Small intestine (tissue), 7 donors: ENCODE measurements around the gene SFXN5. TPM values are rescaled to one million over a fixed set of nuclear protein-coding genes. Genes with fewer than 3 reads are reported as not detected.

ENCODE experiments used
- DNase-seq, 2 donors: peaks; one replicate each; pipeline versions ENCODE4 v3.0.0 to v3.0.0-alpha.2; 2013
- FAIRE-seq: peaks from 2 replicates; lab custom pipeline; 2012; peaks lifted over from hg19 to GRCh38; lab: Jason Lieb, UNC
- H3K27ac ChIP-seq, 3 donors: one replicate each; pipeline ENCODE4 v1.5.1; 2013; ENCODE audit warnings: low read length in 2 of 3, mild to moderate bottlenecking in 2 of 3, control low read depth in 1 of 3, inconsistent platforms in 1 of 3, low read depth in 1 of 3, moderate library complexity in 1 of 3
- H3K27me3 ChIP-seq, 3 donors: one replicate each; pipeline ENCODE4 v1.6.1; 2013; ENCODE audit warnings: low read length in 3 of 3, inconsistent platforms in 1 of 3; ENCODE audit not compliant: control insufficient read depth in 3 of 3, insufficient read depth in 3 of 3
- H3K36me3 ChIP-seq, 3 donors: one replicate each; pipeline ENCODE4 v1.6.1; 2013; ENCODE audit warnings: low read length in 3 of 3, inconsistent platforms in 1 of 3, low read depth in 1 of 3, mild to moderate bottlenecking in 1 of 3, moderate library complexity in 1 of 3; ENCODE audit not compliant: control insufficient read depth in 3 of 3, insufficient read depth in 2 of 3
- H3K4me1 ChIP-seq, 3 donors: one replicate each; pipeline ENCODE4 v1.6.1; 2013; ENCODE audit warnings: low read length in 2 of 3, inconsistent platforms in 1 of 3, low read depth in 1 of 3, mild to moderate bottlenecking in 1 of 3, moderate library complexity in 1 of 3; ENCODE audit not compliant: control insufficient read depth in 3 of 3, insufficient read depth in 2 of 3
- H3K4me3 ChIP-seq, 3 donors: one replicate each; pipeline ENCODE4 v1.5.1; 2013; ENCODE audit warnings: low read length in 3 of 3, control low read depth in 1 of 3, inconsistent platforms in 1 of 3, low read depth in 1 of 3, mild to moderate bottlenecking in 1 of 3, moderate library complexity in 1 of 3
- H3K9me3 ChIP-seq, 2 donors: one replicate each; pipeline ENCODE4 v1.6.1; 2013; ENCODE audit warnings: low read depth in 1 of 2, low read length in 1 of 2; ENCODE audit not compliant: control insufficient read depth in 2 of 2, insufficient read depth in 1 of 2
- WGBS, 3 donors: extraction: QIAGEN DNeasy Blood & Tissue Kit; methylation state at CpG; one replicate each; pipeline ENCODE4 v1.1.7; 2013; 5-methylcytosine and 5-hydroxymethylcytosine counted together
- polyA plus RNA-seq, 4 donors: library from polyadenylated mRNA; stranded (reverse) in 3 of 4; unstranded in 1 of 4; fragments of 200-250 nt in 3 of 4; fragments of 120-200 nt in 1 of 4; gene quantifications; one replicate each; pipeline versions ENCODE4 v1.2.1 to v1.2.3, GENCODE V29; 2013
- donor health status: healthy with polysubstance abuse.
- donor health status: control.
- donor health status: control.
- donor health status: Bipolar disorder and iron deficiency.
- donor health status: healthy.

Gene SFXN5
- polyA plus RNA-seq, 4 donors = 5.4 to 28.5 (median 9.8) TPM

- H3K27me3 ChIP-seq = no peaks in the 10 kb centered on the region
- H3K4me3 ChIP-seq = no peak overlapping the region
- 77 to 78% (median 78%) methylated on average over 7 of the region's 7 CpGs for WGBS, 3 donors
- peaks cover 0 to 34% (median 0%) of the 10 kb centered on the region in 3 donors for H3K4me1 ChIP-seq
- peaks cover 0 to 84% (median 2%) of the 10 kb centered on the region in 3 donors for H3K36me3 ChIP-seq
- DNase-seq (peak in 1 of 2 donors; percentile 39), FAIRE-seq (no peak)
- H3K27ac ChIP-seq = peak overlapping the region in 1 of 3 donors; percentile 55
- H3K9me3 ChIP-seq = no peaks in the 10 kb centered on the region
These were observed 12.6 kb upstream of the SFXN5 start for GRCh38 chr2:73083886-73084800.

GRCh38 chr2:73082523-73083410, 11.3 kb upstream of the SFXN5 start:
- Histone ChIP-seq H3K4me1 (peaks cover 0 to 26% (median 0%) of the 10 kb centered on the region in 3 donors), H3K4me3 (no peak overlapping the region), H3K9me3 (no peaks in the 10 kb centered on the region), H3K27ac (no peak overlapping the region), H3K27me3 (no peaks in the 10 kb centered on the region), H3K36me3 (peaks cover 0 to 82% (median 2%) of the 10 kb centered on the region in 3 donors)
- FAIRE-seq (no peak), DNase-seq (no peak)
- WGBS, 3 donors = 82 to 89% (median 88%) methylated on average over 12 to 13 of the region's 13 CpGs

GRCh38 chr2:73081181-73081671, 9.7 kb upstream of the SFXN5 start:
- Histone ChIP-seq H3K4me1 (peaks cover 0 to 26% (median 0%) of the 10 kb centered on the region in 3 donors), H3K4me3 (no peak overlapping the region), H3K27ac (no peak overlapping the region), H3K27me3 (no peaks in the 10 kb centered on the region), H3K36me3 (peaks cover 0 to 76% (median 0%) of the 10 kb centered on the region in 3 donors), H3K9me3 (no peaks in the 10 kb centered on the region)
- whole genome bisulfite sequencing, 3 donors = 84 to 90% (median 85%) methylated on average over 16 of the region's 16 CpGs
- no peak for FAIRE-seq
- DNase-seq = no peak

- no peak for FAIRE-seq
- Histone ChIP-seq H3K4me1 (peaks cover 0 to 21% (median 0%) of the 10 kb centered on the region in 3 donors), H3K36me3 (peaks cover 0 to 78% (median 0%) of the 10 kb centered on the region in 3 donors), H3K27me3 (no peaks in the 10 kb centered on the region), H3K4me3 (no peak overlapping the region), H3K27ac (no peak overlapping the region), H3K9me3 (no peaks in the 10 kb centered on the region)
- WGBS, 3 donors = 80 to 82% (median 80%) methylated on average over 26 to 31 of the region's 31 CpGs
- no peak for DNase-seq
These were observed 9.0 kb upstream of the SFXN5 start for GRCh38 chr2:73080321-73081131.

GRCh38 chr2:73079636-73080035, 8.1 kb upstream of the SFXN5 start:
- no peak for FAIRE-seq
- no peak for DNase-seq
- H3K27ac ChIP-seq = no peak overlapping the region
- no peaks in the 10 kb centered on the region for H3K9me3 ChIP-seq
- no peak overlapping the region for H3K4me3 ChIP-seq
- WGBS, 3 donors = 85 to 88% (median 86%) methylated on average over 9 of the region's 9 CpGs
- peaks cover 0 to 81% (median 0%) of the 10 kb centered on the region in 3 donors for H3K36me3 ChIP-seq
- H3K4me1 ChIP-seq = peaks cover 0 to 13% (median 0%) of the 10 kb centered on the region in 3 donors
- no peaks in the 10 kb centered on the region for H3K27me3 ChIP-seq

- H3K4me1 ChIP-seq = peaks cover 0 to 3% (median 0%) of the 10 kb centered on the region in 3 donors
- 89 to 92% (median 90%) methylated on average over 13 of the region's 13 CpGs for WGBS, 3 donors
- no peaks in the 10 kb centered on the region for H3K27me3 ChIP-seq
- H3K4me3 ChIP-seq = no peak overlapping the region
- DNase-seq (no peak), FAIRE-seq (no peak)
- no peaks in the 10 kb centered on the region for H3K9me3 ChIP-seq
- peaks cover 0 to 82% (median 0%) of the 10 kb centered on the region in 3 donors for H3K36me3 ChIP-seq
- H3K27ac ChIP-seq = no peak overlapping the region
These were observed 7.2 kb upstream of the SFXN5 start for GRCh38 chr2:73078457-73079411.

- FAIRE-seq = no peak
These were observed 5.9 kb upstream of the SFXN5 start for GRCh38 chr2:73077424-73077795.

More at GRCh38 chr2:73077424-73077795, 5.9 kb upstream of the SFXN5 start:
- H3K4me1 ChIP-seq = no peaks in the 10 kb centered on the region
- no peak overlapping the region for H3K4me3 ChIP-seq
- H3K27me3 ChIP-seq = no peaks in the 10 kb centered on the region
- WGBS, 3 donors = 78 to 100% (median 82%) methylated on average over 1 of the region's 1 CpG
- no peak overlapping the region for H3K27ac ChIP-seq
- no peaks in the 10 kb centered on the region for H3K9me3 ChIP-seq
- DNase-seq = no peak
- peaks cover 0 to 77% (median 0%) of the 10 kb centered on the region in 3 donors for H3K36me3 ChIP-seq
